HG03103 (cell line): ENCODE measurements around the gene SP140L.
"Not testable (repeated sequence)": the region's sequence is repeated elsewhere in the genome, so short reads cannot be mapped to it uniquely, and the experiment has no call there.

ENCODE experiments used
- ATAC-seq: cut with Tn5 transposase; IDR thresholded peaks from one replicate; pipeline ENCODE4 v1.9.1; 2021; ENCODE audit warnings: low read depth; ENCODE audit not compliant: unreplicated experiment

The SP140L gene

DNA sequence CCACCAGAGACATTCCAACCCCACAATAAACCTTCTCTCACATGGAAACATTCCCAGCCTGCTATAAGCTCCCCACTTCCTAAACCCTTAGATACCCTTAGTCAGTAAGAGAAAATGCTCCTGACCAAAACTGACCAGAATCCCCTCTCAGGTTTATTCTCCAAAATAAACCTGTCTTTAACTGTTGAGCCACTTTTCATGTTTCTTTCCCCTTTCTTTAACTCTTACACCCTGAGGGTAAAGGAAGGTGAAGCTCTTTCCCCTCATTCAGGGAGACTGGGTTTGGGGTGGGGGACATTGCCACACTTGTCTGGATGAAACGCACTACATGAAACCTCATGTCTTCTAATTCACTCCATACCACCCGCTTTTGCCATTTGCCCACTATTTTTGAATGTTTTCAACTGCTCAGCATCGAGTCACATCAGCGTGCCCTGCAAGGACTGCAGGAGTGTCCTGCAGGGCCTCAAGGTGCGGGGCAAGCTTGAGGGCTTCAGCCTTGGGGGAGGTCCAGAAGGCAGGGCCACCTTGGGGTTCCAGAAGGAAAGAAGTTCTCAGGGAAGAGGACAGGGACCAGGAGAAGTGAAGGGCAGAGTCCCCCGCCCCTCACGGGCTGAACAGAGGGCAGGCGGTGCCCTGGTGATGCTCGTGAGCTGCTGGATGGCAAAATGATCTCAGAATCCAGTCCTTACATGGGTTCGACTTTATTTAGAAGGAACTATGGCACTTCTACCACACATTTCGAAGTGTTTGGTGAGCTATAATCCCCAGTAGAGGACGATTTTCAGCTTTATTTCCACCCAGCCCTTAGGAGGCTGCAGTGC, 4.2 kb upstream of the SP140L start:
- ATAC-seq: no peak

DNA sequence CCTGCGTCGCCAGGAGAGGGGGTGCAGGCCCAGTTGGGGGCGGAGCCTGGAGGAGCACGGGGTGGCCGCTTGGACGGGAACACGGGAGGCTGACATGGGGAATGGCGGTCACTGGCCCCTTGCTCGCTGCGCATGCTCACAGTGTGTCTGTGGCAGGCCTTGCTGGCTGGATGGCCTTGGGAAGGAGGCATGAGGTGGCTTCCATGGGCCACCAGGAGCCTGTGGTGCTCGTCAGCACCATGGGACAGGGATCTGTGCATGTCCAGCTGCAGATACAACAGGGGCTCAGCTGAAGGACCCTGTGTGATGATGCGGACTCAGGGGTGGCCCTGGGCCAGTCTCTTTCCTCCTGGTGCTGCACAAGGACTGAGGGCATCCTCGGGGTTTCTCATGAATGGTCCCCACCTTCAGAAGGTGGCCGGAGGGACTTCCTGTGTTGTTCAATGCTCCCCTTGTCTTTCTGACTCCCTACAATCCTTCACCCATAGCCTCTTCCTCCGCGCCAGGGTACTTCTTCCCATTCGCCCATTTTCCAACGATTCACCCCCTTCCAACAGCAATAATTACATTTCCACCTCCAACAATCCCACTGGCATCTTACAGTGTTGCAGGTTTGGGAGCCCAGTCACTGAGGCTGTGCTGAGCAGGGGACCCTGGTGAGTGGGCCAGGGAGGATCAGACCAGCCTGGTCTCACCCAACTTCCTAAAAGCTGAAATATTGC, 3.4 kb upstream of the SP140L start:
- ATAC-seq: no peak

DNA sequence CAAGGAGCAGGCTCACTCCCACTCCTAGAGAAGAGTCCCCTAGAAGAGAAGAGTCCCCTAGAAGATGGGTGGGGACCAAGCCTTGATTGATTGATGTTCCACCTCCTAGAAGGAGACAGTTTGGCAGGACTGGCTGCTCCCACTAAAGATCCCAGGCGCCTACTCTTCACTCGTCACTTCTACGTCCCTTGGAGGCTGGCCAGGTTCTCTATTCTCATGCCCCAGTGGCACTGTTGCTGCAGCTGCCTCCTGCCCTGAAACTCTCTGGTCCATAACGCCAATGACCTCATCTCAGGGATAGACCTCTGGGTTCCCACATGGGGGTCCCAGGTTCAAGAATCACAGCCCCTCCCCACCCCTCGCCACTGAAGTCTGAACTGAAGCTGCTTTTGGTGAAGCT, 2.5 kb upstream of the SP140L start:
- ATAC-seq: no peak

DNA sequence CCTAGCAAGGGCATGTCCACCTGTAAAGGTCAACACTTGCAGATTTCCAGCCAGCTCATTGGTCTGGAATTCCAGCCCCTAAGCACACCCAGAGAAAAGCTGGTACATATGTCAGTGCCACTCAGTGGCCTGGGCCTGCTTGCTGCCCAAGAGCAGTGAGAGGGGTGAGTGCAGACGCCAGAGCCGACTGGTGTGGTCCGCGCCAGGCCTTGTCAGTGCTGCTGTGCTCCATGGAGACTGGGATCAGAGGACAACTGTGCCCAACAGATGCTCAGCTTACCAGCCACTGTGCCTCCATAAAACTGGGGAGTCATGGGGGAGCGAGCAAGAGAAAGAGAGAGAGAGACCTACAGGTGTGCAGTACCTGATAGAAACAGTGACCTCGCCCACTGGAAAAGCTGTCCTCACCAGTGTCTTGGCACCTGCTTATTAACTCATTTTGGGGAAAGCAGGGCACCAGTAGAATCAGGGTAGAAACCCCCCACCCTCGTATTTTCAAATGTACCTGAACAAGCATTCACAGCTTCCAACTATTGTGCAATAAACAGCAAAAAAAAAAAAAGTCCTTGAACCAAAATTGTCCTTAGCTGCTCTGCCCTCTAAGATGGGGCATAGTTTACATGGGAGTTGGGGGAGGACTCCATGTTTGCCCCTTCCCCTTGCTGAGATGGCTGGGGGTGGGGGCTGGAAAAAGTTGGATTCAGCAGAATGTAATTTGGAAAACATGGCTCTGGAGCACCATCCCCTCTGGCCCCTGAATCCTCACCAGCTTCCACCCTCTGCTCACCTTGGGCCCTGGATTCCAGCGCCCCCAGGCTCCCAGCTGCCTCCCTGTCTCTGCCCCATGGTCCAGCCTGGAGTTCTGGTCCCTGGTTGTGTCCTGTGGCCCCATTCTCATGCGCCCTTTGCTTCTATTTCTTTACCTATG, 1.4 kb upstream of the SP140L start:
- no peak for ATAC-seq

DNA sequence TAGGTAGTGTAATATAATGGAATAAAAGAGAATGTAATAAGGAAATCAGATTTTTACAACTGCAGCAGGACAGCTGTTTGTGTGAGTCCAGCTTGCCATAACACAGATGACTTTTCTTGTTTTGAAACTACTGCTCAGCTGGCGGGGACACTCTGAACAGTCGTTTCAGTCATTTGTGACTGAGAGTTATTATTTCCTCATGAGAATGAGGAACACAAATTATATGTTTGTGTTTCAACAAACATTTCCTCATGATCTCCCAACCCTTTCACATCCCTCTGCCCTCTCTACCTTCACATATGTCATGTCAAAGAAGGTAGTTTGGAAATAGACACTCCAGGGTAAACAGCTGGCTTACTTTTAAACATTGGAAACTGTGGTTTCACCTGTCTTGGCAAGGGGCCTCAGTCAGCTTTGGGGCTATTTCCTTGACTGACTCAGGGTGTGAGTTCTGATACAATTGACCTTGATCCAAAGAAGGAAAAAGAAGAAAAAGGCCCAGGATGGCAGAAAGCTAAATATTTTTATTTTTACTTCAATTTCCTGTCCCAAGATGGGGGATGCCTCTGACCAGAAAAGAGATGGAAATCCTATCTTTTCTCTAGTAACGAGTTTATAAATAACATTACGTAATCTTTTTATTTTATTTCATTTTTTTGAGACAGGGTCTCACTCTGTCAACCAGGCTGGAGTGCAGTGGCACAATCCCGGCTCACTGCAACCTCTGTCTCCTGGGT, 593 bp downstream of the SP140L start:
- ATAC-seq: peak; percentile 55

DNA sequence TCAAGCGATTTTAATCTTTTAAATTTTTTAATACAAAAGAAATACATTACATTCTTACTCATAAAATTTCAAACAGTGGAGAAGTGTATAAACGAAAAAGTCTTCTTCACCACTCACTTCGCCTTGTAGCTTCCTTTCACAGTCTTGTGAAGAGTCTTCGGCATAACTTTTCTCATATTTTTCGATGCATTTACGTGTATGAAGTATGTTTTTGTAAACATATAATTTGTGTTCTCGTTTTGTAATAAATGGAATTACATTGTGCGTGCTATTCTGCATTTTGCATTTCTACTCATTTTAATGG, 1.1 kb downstream of the SP140L start:
- ATAC-seq: no peak

DNA sequence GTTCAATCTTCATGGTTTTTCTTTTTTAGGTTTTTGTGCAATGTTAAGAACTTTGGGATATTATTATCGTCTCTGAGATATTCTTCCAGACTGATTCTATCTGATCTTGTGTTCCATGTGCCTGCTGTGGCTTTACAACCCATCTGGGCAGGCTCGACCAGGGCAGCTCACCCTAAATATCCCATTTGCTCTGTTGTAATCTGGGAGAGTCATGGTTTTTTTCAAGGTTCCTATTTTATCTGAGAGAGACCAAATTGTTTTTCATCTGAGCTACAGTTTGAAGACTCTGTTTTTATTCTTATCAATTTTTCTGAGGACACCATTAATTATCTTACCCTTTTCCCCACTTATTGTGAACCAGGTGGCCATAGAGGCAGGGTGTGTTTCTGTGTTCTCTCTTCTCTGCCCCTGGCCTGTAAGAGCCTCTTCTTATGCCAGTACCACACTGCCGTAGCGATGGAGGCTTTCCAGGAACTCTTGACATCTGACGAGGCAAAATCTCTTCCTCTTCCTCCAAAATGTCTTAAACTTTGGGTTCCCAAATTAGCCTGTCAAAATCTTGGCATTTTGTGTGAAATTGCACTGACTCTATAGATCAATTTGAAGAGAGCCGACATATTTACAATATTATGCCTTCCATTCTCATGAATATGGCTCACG, 3.1 kb downstream of the SP140L start:
- ATAC-seq: no peak

DNA sequence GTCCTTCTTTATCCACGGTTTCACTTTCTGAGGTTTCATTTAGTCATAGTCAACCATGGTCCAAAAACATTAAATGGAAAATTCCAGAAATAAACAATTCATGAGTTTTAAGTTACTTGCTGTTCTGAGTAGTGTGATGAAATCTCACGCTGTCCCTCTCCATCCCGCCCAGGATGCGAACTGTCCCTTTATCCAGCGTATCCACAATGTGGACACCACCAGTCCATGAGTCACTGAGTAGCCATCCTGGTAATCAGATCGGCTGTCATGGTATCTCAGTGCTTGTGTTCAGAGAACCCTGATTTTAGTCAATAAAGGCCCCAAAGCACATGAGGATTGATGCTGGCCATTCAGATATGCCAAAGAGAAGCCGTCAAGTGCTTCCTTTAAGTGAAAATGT, 3.7 kb downstream of the SP140L start:
- ATAC-seq: no peak

DNA sequence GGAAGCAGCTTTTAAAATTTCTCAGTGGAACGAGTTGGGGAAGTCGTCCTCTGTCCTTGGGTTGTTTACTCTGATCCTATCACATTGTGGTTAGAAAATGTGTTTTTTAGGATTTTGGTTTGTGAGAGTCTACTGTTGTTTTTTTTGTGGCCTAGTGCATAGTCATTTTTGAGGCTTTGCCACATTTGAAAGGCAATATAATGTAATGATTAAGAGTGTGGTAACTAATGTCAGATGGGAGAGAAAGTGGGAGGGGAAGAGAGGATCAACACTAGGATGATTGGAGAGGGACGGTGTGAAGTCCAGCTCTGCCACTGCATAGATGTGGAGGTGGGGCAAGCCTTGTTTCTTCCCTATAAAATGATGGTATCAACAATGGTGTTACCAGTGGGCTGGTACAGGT, 8.5 kb downstream of the SP140L start:
- no peak for ATAC-seq

DNA sequence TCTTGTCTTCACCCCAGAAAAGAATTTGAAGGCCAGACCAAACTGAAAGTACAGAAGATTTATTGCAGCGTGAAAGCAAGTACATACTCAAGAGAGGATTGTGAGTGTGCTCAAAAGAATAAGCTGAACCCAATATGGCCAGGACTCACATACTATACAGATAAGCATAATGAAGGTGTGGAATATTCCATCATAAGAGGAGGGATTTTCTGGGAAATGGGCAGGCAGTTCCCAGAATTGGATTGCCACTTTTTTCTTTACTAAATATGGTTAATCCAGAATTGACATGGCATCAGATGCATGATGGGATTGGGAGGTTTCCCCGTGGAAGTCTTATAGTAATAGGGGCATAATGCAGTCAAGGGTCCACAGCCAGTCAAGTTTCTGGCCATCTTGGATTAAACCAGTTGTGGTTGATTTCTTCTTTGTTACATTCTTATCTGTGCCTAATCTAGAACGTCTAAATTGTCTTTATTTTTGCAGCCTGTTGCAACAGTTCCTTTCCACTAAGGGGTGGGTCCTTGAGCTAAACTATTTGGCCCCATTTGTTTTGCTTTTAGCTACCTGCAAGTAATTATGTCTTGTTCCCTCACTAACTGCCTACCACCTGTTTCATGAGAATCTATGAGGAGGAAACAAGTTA, 9.0 kb downstream of the SP140L start:
- ATAC-seq: no peak

DNA sequence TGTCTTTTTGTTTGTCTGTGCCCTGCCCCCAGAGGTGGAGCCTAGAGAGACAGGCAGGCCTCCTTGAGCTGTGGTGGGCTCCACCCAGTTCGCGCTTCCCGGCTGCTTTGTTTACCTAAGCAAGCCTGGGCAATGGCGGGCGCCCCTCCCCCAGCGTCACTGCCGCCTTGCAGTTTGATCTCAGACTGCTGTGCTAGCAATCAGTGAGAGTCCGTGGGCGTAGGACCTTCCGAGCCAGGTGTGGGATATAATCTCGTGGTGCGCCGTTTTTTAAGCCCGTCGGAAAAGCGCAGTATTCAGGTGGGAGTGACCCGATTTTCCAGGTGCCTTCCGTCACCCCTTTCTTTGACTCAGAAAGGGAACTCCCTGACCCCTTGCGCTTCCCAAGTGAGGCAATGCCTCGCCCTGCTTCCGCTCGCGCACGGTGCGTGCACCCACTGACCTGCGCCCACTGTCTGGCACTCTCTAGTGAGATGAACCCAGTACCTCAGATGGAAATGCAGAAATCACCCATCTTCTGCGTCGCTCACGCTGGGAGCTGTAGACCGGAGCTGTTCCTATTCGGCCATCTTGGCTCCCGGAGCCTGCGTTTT, 15.0 kb downstream of the SP140L start:
- ATAC-seq: not testable (repeated sequence)

DNA sequence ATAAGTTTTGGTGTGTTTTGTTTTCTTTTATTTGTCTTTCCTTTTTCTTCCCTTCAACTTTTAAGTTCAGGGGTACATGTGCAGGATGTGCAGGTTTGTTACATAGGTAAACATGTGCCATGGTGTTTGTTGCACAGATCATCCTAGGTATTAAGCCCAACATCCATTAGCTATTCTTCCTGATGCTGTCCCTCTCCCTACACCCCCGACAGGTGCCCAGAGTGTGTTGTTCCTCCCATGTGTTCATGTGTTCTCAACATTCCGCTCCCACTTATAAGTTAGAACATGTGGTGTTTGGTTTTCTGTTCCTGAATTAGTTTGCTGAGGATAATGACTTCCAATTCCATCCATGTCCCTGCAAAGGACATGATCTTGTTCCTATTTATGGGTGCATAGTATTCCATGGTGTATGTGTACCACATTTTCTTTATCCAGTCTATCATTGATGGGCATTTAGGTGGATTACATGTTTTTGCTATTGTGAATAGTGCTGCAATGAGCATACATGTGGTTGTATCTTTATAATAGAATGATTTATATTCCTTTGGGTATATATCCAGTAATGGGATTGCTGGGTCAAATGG, 16.1 kb downstream of the SP140L start:
- ATAC-seq: not testable (repeated sequence)

DNA sequence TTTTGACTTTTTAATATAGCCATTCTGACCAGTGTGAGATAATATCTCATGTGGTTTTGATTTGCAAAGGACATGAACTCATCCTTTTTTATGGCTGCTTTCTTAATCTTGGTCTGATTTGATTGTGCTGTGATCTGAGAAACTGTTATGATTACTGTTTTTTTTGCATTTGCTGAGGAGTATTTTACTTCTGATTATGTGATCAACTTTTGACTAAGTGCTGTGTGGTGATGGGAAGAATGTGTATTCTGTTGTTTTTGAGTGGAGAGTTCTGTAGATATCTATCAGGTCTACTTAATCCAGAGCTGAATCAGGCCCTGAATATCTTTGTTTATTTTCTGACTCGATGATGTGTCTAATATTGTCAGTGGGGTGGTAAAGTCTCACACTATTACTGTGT, 16.8 kb downstream of the SP140L start:
- ATAC-seq: no peak

DNA sequence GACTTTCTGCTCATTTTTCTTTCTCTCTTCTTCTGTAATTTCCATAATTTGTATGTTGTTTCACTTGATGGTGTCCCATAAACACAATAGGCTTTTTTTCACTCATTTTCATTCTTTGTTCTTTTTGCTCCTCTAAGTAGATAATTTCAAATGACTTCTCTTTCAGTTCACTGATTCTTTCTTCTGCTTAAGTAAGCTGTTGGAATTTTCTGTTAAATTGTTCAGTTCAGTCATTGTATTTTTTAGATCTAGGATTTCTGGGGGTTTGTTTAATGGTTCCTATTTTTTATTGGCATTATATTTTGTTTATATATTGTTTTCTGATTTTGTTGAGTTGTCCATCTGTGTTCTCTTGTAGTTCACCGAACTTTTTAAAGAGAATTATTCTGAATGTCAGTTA, 19.5 kb downstream of the SP140L start:
- no peak for ATAC-seq

DNA sequence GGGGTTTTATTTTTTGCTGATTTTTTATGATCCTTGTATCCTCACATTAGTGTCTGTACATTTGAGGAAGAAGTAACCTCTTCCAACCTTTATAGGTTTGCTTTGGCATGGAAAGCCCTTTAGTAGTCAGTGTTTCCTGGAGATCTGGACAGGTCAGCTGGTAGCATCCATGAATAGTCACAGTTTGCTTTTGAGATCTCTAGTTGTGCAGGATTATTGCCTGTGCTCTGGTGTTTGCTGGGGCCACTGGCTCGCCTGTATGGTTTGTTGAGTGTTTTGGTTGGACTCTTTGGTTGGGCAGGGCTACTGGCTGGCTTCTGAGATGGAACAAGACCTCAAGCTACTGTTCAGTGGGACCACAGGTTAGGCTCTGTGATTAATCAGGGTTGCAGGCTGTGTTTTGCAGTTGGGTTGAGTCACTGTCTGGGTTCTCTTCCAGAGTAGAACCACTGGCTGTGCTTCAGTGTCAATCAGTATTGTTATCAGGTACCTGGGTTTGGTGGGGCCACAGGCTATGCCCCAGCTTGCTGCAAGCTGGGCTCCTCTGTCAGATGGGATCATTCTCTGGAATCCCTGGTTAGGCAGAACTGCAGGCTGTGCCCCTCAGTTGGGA, 20.0 kb downstream of the SP140L start:
- no peak for ATAC-seq

DNA sequence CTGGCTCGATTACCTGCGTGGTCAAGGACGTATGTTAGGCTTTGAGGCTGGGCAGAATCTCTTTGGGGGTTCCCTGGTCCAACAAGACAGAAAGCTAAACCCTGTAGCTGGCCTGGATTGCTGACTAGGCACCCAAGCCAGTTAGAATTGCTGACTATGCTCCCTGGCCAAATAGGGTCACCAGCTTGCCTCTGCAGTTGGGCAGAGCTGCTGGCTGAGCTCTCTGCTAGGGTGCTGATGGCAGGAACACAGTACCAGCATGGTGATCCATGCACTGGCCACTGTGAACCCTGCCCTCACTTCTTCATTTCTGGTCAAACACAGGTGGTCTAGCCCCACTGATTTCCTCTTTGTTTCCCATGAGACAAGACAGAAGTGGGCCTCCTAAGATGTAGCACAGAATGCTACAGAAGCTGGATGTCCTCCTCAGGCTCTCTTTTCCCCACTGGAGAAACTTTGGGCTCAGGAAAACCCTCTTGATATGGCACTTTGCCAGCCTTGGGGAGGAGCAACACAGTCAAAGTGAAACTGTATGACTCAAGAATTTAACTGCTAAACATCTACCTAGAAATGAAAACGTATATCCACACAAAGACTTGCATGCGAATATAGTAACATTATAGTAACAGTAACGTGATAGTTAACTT, 20.8 kb downstream of the SP140L start:
- no peak for ATAC-seq

DNA sequence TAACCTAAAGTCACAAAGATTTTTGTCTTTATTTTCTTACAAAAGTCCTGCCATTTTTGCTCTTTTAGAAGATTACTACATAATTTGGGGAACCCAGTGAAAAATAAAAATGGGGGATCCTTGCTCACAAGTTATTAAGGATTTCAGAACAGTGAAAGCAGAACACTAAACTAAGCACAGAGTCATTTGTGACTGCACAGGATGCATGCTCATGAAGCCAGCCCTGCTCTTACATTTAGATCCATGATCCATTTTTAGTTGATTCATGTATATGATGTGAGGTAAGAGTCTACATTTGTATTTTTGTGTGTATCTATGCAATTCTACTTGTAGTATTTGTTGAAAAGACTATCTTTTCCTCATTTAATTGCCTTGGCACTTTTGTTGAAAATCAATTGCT, 21.8 kb downstream of the SP140L start:
- no peak for ATAC-seq

DNA sequence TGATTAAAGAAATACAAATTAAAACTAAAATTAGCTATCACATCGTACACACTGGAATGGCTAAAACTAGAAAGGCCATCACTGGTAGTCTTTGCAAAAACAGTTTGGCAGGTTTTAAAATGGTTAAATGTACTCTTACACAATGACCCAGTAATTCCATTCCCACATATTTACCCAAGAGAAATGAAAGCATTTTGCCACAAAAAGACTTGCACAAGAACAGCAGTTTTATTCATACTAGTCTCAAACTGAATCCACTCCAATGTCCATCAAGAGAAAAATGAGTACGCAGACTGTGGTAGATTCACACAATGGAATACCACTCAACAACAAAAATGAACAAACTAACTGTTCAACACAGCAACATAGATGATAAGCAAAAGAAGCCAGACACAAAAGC, 29.1 kb downstream of the SP140L start:
- ATAC-seq: no peak
